22Rv1 (cell line): ENCODE results near the gene MYO9B.

Experiments used
- CTCF ChIP-seq: fragments of 450-650 bp; IDR thresholded peaks from 2 replicates; pipeline ENCODE4 v1.5.1; 2017; ENCODE audit warnings: mild to moderate bottlenecking
- ZFX ChIP-seq: fragments of 450-650 bp; IDR thresholded peaks from 2 replicates; pipeline ENCODE4 v1.6.1; 2017; ENCODE audit warnings: antibody characterized with exemption, borderline replicate concordance

GRCh38 chr19:17237747-17238706 lies 162.4 kb downstream of the MYO9B start:
- no peak for TF ChIP-seq CTCF
- TF ChIP-seq ZFX, result no peak
